Liver (tissue), 9 donors: Measurements from ENCODE around the gene SMYD3. TPM values are rescaled to one million over a fixed set of nuclear protein-coding genes. Genes with fewer than 3 reads are reported as not detected.

Experiments used
- DNase-seq: peaks from one replicate; pipeline ENCODE4 v3.0.0-alpha.2; 2017; ENCODE audit warnings: low spot score
- H3K27ac ChIP-seq, 2 donors: one replicate each; pipeline ENCODE4 v1.7.0; 2013; ENCODE audit warnings: inconsistent platforms in 2 of 2, low read length in 2 of 2, control low read depth in 1 of 2, low read depth in 1 of 2, mild to moderate bottlenecking in 1 of 2
- H3K27me3 ChIP-seq, 4 donors: one replicate each; pipeline versions ENCODE4 v1.6.1 to v1.7.0; 2013; ENCODE audit warnings: low read length in 3 of 4, inconsistent platforms in 1 of 4, mild to moderate bottlenecking in 1 of 4, moderate library complexity in 1 of 4; ENCODE audit not compliant: control insufficient read depth in 4 of 4, insufficient read depth in 4 of 4
- H3K36me3 ChIP-seq, 4 donors: one replicate each; pipeline versions ENCODE4 v1.6.1 to v1.7.0; 2013; ENCODE audit warnings: low read length in 3 of 4, mild to moderate bottlenecking in 3 of 4, low read depth in 1 of 4, moderate library complexity in 1 of 4; ENCODE audit not compliant: control insufficient read depth in 4 of 4, insufficient read depth in 3 of 4
- H3K4me1 ChIP-seq, 4 donors: one replicate each; pipeline versions ENCODE4 v1.6.1 to v1.7.0; 2013; ENCODE audit warnings: low read length in 3 of 4, mild to moderate bottlenecking in 3 of 4, moderate library complexity in 1 of 4; ENCODE audit not compliant: control insufficient read depth in 4 of 4, insufficient read depth in 4 of 4
- H3K4me3 ChIP-seq, 3 donors: one replicate each; pipeline versions ENCODE4 v1.6.1 to v1.7.0; 2013; ENCODE audit warnings: low read length in 3 of 3, control low read depth in 1 of 3, low read depth in 1 of 3, mild to moderate bottlenecking in 1 of 3
- H3K9ac ChIP-seq, 2 donors: one replicate each; pipeline ENCODE4 v1.7.0; 2013; ENCODE audit warnings: low read length in 2 of 2, mild to moderate bottlenecking in 2 of 2, moderate library complexity in 2 of 2, control low read depth in 1 of 2, low read depth in 1 of 2
- H3K9me3 ChIP-seq, 4 donors: one replicate each; pipeline versions ENCODE4 v1.6.1 to v1.7.0; 2013; ENCODE audit warnings: low read length in 3 of 4; ENCODE audit not compliant: control insufficient read depth in 4 of 4
- EGR1 ChIP-seq, 2 donors: IDR thresholded peaks; 2 replicates each; pipeline ENCODE4 v1.6.1; 2016 to 2018; ENCODE audit warnings: antibody characterized with exemption in 2 of 2, low read depth in 2 of 2
- FOXA1 ChIP-seq: IDR thresholded peaks from 2 replicates; pipeline ENCODE4 v1.6.1; 2016; ENCODE audit warnings: antibody characterized with exemption
- FOXA2 ChIP-seq: IDR thresholded peaks from 2 replicates; pipeline ENCODE4 v1.6.1; 2016; ENCODE audit warnings: antibody characterized with exemption
- HNF4A ChIP-seq, 2 donors: conservative IDR thresholded peaks; 2 replicates each; pipeline ENCODE4 v1.6.1; 2016; ENCODE audit warnings: antibody characterized with exemption in 2 of 2, mild to moderate bottlenecking in 2 of 2
- HNF4G ChIP-seq: IDR thresholded peaks from 2 replicates; pipeline ENCODE4 v1.6.1; 2016; ENCODE audit warnings: antibody characterized with exemption
- JUND ChIP-seq, 2 donors: IDR thresholded peaks; 2 replicates each; pipeline ENCODE4 v1.6.1; 2016; ENCODE audit warnings: antibody characterized with exemption in 2 of 2
- MAX ChIP-seq: IDR thresholded peaks from 2 replicates; pipeline ENCODE4 v1.6.1; 2016; ENCODE audit warnings: antibody characterized with exemption
- NR2F2 ChIP-seq: IDR thresholded peaks from 2 replicates; pipeline ENCODE4 v1.6.1; 2016; ENCODE audit warnings: antibody characterized with exemption
- RXRA ChIP-seq, 2 donors: IDR thresholded peaks; 2 replicates each; pipeline ENCODE4 v1.6.1; 2017 to 2018; ENCODE audit warnings: antibody characterized with exemption in 2 of 2, mild to moderate bottlenecking in 1 of 2
- SP1 ChIP-seq: IDR thresholded peaks from 2 replicates; pipeline ENCODE4 v1.6.1; 2018; ENCODE audit warnings: antibody characterized with exemption, mild to moderate bottlenecking
- TAF1 ChIP-seq: conservative IDR thresholded peaks from 2 replicates; pipeline ENCODE4 v1.6.1; 2016; ENCODE audit warnings: antibody characterized with exemption, mild to moderate bottlenecking
- YY1 ChIP-seq: IDR thresholded peaks from 2 replicates; pipeline ENCODE4 v1.6.1; 2016; ENCODE audit warnings: antibody characterized with exemption, mild to moderate bottlenecking
- WGBS: extraction: QIAGEN DNeasy Blood & Tissue Kit; methylation state at CpG from one replicate; pipeline ENCODE4 v1.1.7; 2013; 5-methylcytosine and 5-hydroxymethylcytosine counted together
- polyA plus RNA-seq, 2 donors: library from polyadenylated mRNA; stranded (reverse) in 1 of 2; unstranded in 1 of 2; fragments of 200-250 nt in 1 of 2; fragments of >200 nt in 1 of 2; fragmentation: Nextera tagmentation in 1 of 2; extraction: Ambion mirVana in 1 of 2; gene quantifications; one replicate each; pipeline versions ENCODE4 v1.2.1 to v1.2.3, GENCODE V29; 2013 to 2015
- total RNA-seq, 2 donors: library from RNA; depleted of rRNA; stranded (reverse); fragments of >200 nt; gene quantifications; one replicate each; pipeline ENCODE4 v1.2.3, GENCODE V29; 2014
- TF ChIP-seq, protein P1 (sequence below): IDR thresholded peaks from 2 replicates; pipeline ENCODE4 v1.6.1; 2016; ENCODE audit warnings: antibody characterized with exemption, mild to moderate bottlenecking
- TF ChIP-seq, protein P2 (sequence below): fragments of 150-350 bp; IDR thresholded peaks from 2 replicates; pipeline ENCODE4 v1.5.1; 2017; ENCODE audit warnings: improper control_type of control experiment, low read depth, low read length; ENCODE audit not compliant: missing input control
- TF ChIP-seq, protein P3 (sequence below): IDR thresholded peaks from 2 replicates; pipeline ENCODE4 v1.6.1; 2016; ENCODE audit warnings: antibody characterized with exemption
- donor health status: healthy.
- donor health status: healthy.
- donor health status: healthy.
- donor health status: healthy.
- donor health status: healthy.

SMYD3 gene
- total and polyA plus RNA-seq, 4 donors = 3.1 to 9.1 (median 8.0) TPM

DNA sequence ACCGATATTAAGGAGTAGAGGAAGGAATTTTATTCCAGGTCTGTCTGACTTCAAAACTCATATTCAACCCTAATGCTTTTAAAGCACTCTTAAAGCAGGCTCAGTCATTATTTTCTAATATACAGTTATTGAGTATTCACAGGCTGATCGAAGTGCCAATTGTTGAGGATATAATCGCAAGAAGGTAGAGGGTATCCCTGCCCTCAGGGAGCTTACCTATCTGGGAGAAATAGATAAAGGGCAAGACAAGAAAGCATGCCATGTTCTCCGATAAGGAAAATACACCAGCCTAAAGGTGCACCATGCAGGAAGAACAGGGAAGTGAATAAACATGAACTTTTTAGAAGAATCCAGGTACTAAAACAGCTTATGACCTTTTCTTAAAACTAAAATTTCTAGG lies 361.2 kb downstream of the SMYD3 start:
- WGBS = 97% methylated on average over 4 of the region's 4 CpGs
- H3K9ac ChIP-seq = no peak overlapping the region
- TF ChIP-seq RXRA (IDR thresholded peaks at IDR 0.05) (no peak), JUND (IDR thresholded peaks at IDR 0.05) (no peak), TAF1 (no peak), FOXA1 (no peak), FOXA2 (no peak), YY1 (no peak), HNF4G (no peak), MAX (no peak), HNF4A (conservative IDR thresholded peaks at IDR 0.05) (no peak)
- TF ChIP-seq, protein P1, sequence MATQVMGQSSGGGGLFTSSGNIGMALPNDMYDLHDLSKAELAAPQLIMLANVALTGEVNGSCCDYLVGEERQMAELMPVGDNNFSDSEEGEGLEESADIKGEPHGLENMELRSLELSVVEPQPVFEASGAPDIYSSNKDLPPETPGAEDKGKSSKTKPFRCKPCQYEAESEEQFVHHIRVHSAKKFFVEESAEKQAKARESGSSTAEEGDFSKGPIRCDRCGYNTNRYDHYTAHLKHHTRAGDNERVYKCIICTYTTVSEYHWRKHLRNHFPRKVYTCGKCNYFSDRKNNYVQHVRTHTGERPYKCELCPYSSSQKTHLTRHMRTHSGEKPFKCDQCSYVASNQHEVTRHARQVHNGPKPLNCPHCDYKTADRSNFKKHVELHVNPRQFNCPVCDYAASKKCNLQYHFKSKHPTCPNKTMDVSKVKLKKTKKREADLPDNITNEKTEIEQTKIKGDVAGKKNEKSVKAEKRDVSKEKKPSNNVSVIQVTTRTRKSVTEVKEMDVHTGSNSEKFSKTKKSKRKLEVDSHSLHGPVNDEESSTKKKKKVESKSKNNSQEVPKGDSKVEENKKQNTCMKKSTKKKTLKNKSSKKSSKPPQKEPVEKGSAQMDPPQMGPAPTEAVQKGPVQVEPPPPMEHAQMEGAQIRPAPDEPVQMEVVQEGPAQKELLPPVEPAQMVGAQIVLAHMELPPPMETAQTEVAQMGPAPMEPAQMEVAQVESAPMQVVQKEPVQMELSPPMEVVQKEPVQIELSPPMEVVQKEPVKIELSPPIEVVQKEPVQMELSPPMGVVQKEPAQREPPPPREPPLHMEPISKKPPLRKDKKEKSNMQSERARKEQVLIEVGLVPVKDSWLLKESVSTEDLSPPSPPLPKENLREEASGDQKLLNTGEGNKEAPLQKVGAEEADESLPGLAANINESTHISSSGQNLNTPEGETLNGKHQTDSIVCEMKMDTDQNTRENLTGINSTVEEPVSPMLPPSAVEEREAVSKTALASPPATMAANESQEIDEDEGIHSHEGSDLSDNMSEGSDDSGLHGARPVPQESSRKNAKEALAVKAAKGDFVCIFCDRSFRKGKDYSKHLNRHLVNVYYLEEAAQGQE = no peak
- H3K9me3 ChIP-seq = peaks cover 0 to 6% (median 3%) of the 10 kb centered on the region in 4 donors
- no peak overlapping the region for H3K27ac ChIP-seq
- no peak for DNase-seq
- no peak overlapping the region for H3K4me3 ChIP-seq
- H3K36me3 ChIP-seq = no peaks in the 10 kb centered on the region
- H3K4me1 ChIP-seq = no peaks in the 10 kb centered on the region
- no peaks in the 10 kb centered on the region for H3K27me3 ChIP-seq

DNA sequence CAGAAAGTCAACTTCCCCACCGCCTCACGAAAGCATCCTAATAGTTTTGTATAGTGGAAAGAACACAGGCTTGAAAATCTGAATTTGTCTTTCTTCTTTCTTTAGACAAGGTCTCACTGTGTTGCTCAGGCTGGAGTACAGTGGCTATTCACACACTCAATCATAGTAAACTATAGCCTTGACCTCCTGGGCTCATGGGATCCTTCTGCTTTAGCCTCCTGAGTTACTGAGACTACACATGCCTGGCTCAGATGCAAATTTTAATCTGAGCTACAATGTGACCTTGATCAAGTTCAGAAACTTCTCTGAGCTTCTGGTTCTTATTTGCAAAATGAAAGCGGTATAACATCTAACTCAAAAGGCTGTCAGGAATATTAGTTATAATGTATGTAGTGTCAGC lies 362.1 kb downstream of the SMYD3 start:
- Histone ChIP-seq H3K4me1 (no peaks in the 10 kb centered on the region), H3K27me3 (no peaks in the 10 kb centered on the region), H3K9me3 (peaks cover 0 to 6% (median 3%) of the 10 kb centered on the region in 4 donors), H3K27ac (no peak overlapping the region), H3K4me3 (no peak overlapping the region), H3K36me3 (no peaks in the 10 kb centered on the region), H3K9ac (no peak overlapping the region)
- WGBS = 95% methylated on average over 3 of the region's 3 CpGs
- DNase-seq = no peak
- no peak for TF ChIP-seq SP1

DNA sequence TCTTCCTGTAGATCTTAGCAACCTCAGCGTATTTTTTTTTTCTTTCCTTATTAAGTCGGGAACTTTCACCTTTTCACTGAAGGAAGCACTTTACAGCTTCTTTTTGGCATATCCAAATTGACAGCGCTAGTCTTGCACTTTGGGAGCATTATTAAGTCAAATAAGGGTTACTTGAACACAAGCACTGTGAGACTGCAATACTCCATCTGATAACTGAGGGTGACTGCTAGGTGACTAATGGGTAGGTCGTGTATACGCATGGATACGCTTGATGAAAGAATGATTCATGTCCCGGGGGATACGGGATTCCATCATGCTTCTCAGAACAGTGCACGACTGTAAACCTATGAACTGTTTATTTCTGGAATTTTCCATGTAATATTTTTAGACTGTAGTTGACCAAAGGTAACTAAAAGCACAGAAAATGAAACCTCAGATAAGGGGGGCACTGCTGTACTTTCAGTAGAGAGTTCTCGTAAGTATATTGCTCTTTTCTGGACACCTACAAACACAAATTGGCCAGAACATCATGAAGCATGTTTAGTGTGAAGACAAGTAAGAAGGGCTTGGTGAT lies 364.7 kb downstream of the SMYD3 start:
- Histone ChIP-seq H3K27ac (no peak overlapping the region), H3K27me3 (no peaks in the 10 kb centered on the region), H3K9ac (no peak overlapping the region), H3K36me3 (no peaks in the 10 kb centered on the region), H3K4me1 (no peaks in the 10 kb centered on the region), H3K9me3 (no peaks in the 10 kb centered on the region), H3K4me3 (no peak overlapping the region)
- no peak for DNase-seq
- TF ChIP-seq FOXA2 = no peak
- TF ChIP-seq HNF4G = no peak
- no peak for TF ChIP-seq SP1
- no peak for TF ChIP-seq MAX
- TF ChIP-seq, protein P2, sequence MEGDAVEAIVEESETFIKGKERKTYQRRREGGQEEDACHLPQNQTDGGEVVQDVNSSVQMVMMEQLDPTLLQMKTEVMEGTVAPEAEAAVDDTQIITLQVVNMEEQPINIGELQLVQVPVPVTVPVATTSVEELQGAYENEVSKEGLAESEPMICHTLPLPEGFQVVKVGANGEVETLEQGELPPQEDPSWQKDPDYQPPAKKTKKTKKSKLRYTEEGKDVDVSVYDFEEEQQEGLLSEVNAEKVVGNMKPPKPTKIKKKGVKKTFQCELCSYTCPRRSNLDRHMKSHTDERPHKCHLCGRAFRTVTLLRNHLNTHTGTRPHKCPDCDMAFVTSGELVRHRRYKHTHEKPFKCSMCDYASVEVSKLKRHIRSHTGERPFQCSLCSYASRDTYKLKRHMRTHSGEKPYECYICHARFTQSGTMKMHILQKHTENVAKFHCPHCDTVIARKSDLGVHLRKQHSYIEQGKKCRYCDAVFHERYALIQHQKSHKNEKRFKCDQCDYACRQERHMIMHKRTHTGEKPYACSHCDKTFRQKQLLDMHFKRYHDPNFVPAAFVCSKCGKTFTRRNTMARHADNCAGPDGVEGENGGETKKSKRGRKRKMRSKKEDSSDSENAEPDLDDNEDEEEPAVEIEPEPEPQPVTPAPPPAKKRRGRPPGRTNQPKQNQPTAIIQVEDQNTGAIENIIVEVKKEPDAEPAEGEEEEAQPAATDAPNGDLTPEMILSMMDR = no peak
- no peak for TF ChIP-seq NR2F2
- no peak for TF ChIP-seq EGR1 (IDR thresholded peaks at IDR 0.05; ENCODE audit: low read depth in 2 of 2)
- TF ChIP-seq, protein P3, sequence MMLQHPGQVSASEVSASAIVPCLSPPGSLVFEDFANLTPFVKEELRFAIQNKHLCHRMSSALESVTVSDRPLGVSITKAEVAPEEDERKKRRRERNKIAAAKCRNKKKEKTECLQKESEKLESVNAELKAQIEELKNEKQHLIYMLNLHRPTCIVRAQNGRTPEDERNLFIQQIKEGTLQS = no peak
- 94% methylated on average over 10 of the region's 10 CpGs for WGBS
